T1000 (cell line): ENCODE data around the gene FANCC.

Source experiments
- DNase-seq: peaks from one replicate; lab custom pipeline; 2025; ENCODE audit warnings: mixed read lengths; lab: John Stamatoyannopoulos, UW

Gene FANCC

DNA sequence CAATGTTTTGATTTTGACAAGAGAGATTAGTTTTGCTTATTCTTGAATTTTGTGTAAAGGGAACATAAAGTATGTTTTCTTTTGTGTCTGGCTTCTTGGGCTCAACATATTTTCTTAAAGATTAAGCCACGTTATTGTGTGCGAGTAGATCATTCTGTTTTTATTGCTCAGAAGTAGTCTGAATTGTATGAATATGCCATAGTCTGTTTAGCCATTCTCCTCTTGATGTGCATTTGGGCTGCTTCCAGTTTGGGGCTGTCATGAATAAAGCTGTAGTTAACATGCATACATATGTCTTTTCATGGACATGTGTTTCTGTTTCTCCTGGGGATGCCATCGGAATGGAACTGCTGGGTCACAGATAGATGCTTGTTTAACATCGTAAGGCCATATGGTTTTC, 198.9 kb downstream of the FANCC start:
- DNase-seq, result no peak

DNA sequence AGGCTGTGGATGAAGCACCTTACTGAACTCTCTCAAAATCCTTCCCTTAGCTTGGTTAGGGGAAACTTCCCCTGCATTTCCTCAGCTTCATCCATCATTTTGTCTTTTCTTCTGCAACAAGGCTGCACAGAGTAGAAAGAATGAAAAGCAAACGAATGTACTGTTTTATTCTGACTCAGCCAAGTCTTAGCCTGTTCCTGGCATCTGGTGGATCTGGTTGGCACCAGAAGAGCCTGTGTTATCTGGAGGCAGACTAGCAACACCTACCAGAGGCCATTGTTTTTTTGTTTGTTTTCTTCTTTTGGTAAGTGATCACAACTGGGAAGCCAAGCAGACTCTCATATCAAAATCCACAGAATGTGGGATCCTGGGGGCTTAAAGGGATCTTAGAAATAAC, 200.7 kb downstream of the FANCC start:
- no peak for DNase-seq

DNA sequence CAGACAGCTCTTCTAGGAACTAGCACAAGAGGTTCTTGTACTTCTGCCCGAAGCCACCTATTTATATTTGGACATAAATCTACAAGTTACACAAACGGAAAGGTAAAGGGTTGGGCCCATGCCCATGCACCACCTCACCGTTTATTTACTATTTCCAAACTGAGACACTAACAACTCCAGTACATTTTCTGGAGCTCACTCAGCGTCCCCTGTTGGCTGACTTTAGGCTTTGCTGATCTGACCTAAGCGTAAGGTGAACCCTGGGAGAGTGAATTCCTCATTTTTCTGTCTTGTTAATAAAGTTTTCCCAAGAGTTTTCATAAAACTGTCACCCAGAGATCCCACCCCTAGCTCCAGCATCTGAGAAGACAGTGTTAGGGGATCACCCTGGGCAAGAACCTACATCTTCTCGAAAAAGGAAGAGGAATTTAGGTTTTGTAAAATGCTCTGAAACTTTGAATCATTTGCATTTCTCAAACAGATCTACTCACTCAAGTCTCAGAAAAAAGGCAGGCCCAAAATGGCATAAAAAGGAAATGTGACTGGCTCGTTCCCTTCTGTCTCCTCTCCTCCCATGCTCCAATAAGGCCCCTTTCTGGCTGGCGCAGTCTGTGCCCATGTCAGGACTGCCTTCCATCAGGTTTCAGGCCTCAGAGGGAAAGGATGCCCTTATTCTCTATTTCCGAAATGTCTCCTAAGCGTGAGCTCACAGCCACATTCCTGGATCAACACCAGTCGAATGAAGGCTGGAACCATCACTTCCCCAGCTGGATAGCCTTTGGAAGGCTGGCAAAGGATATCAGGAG, 201.3 kb downstream of the FANCC start:
- DNase-seq, result no peak

DNA sequence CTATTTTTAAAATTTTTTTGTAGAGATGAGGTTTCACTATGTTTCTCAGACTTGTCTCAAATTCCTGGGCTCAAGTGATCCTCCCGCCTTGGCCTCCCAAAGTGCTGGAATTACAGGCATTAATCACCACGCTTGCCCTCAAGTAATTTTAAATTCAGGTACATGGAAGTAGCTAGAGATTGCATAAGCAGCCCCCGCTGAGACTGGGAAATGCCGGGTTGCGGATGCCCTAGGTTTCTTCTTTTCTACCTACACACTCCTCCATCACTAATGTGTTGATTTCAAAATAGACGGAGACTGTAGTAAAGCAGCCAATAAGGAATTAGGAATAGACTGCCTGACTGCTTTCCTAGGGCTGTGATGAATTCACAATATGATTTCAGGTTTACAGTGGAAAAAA, 202.4 kb downstream of the FANCC start:
- DNase-seq, result no peak

DNA sequence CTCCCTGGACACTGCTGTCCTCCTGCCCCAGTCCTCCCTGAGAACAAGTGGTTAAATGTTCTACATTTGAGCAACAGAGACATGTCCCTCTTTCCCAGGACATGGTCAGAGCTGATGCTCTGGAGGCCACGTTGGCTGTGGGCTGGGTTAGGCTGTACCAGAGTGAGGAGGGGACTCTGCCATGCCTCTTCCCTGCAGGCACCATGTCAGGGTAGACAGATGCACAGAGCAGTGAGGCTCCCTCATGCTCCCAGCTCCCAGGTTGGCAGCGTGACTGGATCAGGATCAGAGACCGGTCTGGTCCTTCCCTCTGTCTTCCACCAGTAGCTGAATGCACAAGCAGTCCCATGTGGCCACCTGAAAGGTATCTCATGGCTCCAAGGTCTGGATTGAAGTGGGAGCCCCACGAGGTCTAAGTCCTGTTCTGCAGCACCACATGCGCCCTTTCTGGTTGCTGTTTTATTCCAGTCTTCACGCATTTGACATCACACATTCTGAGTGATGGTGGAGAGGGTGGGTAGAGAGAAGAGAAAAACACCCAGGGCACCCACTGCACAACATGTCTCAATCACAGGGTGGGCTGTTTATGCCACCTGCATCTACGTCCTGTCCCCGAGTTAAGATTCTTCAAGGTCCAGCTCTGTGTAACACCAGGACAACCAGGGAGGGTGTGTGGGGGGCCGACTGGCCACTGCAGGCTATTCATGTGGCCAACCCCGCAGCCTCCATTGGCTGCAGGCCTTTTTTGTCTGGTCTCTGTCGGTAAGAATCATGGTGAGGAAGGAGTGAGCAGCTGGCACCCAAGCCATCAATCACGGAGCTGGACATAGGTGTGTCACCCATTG, 204.9 kb downstream of the FANCC start:
- DNase-seq, result no peak

DNA sequence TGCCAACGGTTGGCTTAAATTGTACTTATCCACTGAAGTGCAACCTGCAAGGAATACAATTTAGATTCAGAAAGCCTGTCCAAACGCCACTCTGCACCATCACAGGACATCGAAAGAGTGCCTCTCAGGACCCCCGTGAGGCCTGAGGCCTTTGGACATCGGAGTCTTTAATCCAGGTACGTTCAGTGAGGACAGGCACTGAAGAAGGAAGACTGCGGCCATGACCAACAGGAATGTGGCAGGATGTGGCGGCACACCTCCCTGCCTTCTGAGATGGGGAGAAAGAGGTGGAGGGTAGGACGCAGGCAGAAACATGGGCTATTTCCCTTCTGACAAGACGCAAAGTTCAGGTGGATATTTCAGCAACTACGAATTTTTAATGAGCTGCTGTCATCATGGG, 205.8 kb downstream of the FANCC start:
- no peak for DNase-seq

DNA sequence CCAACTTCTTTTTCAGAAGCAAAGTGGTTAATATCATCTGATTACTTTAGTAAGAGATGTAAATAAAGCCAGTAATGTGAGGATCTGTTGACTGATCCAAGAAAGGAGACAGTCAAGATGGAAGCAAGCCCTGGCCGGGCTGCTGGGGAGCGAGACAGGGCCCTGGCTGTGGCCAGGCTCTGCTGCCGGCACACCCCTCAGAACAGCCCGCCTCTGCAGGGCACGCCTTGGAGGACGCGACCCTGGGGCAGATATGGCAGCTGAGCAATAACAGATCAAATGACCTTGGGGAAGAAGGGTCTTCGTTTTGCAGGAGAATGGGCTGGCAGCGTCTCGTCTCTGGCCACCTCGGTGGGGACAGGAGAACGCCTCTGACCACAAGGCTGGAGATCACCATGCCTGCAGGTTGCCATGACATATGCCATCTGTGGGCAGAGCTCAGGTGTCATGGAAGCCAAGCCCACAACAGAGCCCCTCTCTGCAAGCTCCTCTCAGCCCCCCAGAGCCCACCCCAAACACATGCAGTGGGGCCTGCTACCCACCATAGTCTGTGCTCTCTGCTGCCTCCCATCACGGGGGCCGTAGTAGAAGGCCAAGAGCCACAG, 206.5 kb downstream of the FANCC start:
- DNase-seq, result no peak

DNA sequence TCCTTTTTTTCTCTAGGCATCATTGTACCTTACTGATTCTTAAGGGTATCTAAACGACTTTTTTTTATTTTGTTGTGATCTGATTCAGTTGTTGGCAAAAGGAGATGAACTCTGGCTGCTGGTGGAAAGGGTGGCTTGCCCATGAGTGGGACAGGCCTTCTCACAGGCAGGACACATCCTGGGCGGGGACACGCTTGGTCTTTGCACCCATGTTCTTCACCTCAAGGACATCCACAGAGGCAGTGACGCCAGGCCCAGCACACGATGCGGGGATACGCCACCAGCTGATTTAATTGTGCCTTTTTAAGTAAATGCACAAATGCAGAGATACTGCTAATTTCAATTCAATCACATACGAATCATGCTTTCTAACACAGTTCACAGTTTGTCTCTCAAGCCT, 208.1 kb downstream of the FANCC start:
- DNase-seq, result no peak

DNA sequence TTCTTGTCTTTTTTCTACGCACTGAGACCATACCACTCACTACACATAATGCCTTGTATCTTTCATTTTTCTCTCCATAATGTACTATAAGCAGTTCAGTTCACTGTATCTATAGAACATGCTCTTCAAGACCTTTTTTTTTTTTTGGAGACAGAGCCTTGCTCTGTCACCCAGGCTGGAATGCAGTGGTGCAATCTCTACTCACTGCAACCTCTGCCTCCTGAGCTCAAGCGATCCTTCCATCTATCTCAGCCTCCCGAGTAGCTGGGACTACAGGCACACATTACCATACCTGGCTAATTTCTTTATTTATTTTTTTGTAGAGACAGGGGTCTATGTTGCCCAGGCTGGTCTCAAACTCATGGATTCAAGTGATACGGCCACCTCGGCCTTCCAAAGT, 208.7 kb downstream of the FANCC start:
- no peak for DNase-seq

DNA sequence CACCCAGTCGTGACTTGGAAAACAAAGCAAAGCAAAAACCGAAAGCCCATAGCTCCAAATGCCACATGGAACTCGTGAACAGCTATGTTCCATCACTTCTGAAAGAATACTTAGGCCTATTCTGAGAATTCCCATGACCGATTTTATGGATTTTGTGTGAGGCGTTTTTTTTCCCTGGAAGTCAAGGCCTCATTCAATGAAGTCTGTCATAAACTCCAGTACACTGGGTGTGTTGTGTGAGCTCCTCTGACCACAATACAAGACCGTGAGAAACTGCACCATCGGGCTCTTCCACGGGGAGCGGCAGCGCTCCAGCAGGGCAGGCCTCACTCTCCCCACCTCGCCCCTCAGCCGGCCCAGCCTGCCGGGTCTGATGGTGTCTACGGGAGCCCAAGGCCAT, 209.5 kb downstream of the FANCC start:
- no peak for DNase-seq

DNA sequence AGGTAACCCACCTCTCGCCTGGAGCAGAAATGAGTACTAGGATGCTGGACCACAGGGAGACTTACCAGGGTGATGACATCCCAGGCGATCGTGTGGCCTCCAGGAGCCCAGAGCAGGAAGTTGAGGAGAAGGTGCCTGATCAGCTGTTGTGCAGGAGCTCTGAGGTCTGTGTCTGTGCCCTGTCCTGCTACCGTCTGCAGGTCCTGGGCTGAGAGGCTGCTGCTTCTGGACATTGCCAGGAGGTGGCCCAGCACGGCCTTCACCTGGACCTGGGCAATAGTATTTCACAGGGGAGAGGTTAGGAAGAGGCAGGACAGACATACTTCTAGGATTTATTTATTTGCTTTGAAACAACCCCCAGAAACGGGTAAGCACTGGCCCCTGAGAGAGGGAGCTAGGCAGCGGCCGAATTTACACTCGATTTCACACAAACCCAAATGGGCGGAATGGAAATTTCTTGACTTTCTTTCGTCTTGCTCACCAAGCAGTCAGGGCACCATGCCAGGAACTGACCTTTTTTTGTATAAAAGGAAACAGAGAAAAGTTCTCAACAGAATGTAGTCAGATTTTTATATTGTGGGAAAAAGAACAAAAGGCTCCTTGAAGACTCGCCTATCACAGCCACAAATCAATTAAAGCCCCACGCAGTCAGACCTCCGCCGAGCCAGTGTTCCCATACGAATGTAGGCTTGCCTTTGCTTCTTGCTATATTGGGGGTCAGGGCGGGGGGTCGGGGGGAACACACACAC, 210.3 kb downstream of the FANCC start:
- no peak for DNase-seq

DNA sequence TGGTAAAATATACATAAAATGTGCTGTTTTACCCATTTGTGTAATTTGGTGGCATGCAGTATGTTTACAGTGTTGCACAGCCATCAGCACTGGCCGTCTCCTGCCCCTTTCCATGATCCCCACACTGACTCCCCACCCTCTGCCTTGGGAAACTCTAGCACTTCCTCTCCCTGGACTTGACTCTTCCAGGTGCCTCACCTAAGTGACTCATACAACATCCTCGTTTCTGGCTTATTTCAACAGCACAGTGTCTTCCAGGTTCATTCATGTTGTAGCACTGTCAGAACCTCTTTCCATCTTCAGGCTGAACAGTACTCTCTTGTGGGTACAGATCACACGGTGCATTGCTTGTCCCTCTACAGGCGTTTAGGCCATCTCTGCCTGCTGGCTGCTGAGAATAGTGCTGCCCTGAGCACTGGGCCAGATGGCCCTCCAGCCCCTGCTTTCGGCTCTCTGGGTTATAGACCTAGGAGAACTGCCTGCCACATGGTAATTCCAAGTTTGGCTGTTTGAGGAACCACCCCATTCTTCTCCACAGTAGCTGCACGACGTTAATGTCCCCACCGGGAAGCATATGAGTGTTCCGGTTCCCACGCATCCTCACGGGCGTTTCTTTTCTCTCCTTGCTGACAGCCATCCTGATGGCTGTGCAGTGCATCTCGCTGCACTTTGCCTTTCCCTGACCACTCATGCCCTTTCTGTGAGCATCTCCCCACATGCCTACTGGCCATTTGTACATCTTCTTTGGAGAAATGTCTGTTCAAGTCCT, 211.8 kb downstream of the FANCC start:
- DNase-seq, result no peak

DNA sequence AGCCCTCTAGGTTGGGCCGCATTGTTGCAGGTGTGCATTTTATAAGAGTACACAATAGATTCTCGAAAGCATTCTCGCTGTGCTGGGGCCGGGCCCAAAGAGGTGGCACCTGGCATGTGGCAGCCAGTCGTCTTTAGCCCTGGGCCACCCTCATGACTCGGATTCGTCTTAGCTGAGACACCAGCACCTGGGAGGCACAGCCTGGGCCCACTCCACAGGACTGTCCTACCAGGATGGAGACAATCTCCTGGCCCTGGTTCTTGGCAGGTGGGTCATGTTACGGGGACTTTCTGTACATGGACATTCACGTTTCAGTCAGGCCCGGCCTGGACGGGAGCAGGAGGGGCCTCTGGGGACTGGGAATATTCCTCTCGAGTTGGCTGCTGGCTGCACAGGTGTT, 212.5 kb downstream of the FANCC start:
- DNase-seq, result no peak

DNA sequence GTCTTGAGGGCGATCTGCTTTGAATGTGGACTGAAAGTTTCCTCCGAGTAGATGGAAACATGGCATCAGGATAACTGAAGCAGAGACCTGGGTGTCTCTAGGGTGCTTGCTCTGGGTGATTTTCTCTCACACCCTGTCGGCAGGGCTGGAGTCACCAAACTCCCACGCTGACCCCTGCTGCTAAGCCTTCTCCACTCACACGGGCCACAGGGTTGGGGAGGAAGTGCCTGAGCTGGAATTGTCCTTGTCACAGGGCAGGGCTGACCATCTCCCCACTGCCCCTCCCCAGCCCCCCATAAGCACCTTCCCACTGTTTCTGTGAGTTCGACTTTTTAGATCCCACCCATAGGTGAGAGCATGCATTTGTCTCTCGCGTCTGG, 212.9 kb downstream of the FANCC start:
- DNase-seq, result no peak

DNA sequence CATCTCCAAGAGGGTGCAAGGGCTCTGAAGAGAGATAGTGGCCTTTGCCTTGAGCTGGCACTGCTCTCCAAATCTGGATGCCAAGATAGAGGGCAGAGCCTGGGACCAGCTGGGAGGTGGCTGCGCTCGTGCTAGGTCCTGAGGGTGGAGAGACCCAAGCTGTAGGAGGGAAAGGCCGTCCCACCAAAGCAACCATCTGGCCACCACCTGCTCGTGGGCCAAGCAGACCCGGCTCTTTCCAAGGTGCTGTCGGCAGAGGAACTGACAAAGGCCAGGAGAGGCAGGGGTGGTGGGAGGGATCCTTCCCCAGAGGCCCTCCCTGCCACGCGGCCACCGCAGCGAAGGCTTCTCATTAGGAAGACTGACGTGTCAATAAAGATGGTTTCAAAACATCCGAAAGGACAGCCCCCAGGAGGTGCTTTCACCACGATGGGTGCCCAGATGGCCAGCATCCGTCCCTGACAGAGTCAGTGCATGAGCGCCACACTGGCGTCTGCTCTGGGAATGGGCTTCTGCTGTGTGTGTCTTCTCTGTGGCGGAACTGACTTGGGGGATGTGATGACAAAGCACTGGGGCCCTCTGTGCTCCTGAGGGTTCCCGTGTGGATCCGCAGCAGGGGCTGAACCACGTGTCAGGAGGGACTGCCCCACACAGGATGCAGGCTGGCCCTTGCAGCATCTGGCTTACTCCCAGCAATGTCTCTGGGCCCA, 213.5 kb downstream of the FANCC start:
- DNase-seq, result no peak

DNA sequence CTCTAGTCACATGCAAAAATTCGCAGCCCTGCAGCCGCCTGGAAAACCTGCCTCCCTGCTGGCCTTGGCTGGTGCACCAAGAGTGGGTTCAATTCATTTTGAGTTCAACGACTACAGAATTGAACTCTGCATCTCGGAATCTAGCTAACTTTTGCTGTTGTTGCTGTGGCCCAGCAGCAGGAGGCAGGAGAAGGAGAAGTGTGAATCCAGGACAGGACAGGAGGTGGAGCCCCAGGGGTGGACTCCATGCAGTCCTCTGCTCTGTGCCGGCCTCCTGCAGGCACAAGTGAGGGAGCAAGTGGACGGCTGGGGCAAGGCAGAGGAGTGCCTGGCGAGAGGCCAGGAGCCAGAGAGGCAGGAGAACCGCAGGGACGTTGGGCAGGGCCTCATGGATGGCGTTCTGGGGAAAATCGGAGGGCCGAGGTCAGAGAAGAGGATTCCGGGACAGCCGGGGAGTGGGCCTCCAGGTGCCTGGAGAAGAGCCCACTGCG, 214.2 kb downstream of the FANCC start:
- no peak for DNase-seq

DNA sequence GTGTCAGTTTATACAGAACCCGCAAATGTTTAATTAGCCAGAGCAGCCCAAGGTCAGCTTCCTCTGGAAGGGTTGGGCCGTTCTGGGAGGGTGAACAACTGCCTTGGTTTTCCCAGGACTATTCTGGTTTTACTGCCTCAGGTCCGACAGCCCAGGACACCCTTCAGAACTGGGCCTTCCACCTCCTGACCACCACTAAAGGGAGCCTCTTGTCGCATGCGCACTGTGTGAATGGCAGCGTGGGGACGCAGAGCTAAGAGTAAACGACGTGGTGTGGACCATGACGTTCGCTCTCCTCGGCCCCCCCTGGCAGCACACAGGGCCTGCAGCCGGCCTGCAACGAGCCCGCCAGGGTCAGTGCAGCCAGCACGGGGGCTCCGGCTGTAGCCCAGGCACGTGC, 214.9 kb downstream of the FANCC start:
- DNase-seq, result no peak

DNA sequence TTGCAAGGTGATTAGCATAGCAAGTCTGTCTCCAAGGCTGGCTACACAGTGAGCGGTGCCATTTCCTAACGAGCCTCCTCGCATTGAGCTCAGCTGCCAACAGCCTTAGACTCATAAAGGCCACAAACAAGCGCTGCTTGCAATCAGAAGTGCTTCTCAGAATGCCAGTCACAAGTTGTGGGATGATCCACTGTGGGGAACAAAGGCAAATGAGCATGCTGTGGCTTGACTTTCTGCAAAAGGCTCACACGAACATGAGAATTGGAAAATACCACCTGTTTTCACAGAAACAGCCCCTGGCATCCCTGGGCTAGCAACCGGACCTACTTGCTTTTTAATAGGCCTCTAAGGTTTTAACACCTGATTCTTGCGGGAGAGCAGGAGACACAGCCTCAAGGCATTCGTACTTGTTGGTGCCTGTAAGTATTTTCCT, 215.5 kb downstream of the FANCC start:
- DNase-seq, result no peak

DNA sequence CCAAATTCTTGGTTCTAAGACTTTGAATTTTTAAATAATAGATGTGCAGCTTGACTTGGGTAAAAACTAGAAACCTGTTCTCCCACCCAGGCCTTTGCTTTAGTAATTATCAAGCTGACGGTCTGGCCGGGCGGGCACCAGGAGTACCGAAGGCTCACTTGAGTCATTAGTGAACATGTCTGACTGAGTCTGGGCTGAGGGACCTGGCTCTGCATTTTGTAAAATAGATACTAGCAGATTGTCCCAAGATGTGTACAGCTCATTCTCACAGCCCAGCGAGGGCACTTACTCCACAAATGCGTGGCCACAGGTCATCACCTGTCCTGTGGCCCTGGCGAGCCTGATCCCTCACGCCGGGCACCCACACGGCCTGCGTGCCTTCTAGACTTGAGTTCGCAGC, 216.2 kb downstream of the FANCC start:
- no peak for DNase-seq

DNA sequence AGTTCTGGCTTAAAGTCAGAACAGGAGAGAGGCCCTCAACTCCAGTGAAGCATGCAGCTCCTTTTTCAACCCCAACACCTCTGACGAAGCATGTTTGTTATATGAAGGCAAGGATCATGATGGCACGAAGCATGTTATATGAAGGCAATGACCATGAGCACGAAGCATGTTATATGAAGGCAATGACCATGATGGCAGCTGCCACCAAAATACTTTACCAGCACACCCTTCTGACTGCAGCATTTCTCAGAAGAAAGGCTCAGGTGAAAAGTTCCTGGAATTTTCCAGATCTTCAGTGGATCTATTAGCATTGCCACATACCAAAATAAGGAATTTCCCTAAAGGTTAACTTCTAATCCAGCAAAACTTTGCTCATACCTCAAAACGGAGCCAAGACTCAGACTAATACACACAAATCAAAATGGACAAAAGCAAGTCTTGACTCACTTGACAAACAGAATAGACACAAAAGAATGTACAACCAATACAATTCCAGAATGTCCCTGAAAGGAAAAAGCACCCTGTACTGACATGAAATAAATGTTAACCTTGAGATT, 217.4 kb downstream of the FANCC start:
- DNase-seq, result no peak
